NCI-H1417 (cell line): ENCODE measurements around the gene LONP2.
A peak's percentile ranks its signal among the peaks of the same experiment; 100 is the strongest.
"Not testable (repeated sequence)": the region's sequence is repeated elsewhere in the genome, so short reads cannot be mapped to it uniquely, and the experiment has no call there.

ENCODE experiments used
- DNase-seq, 3 experiments: peaks; one replicate each; lab custom pipeline; 2025; lab: John Stamatoyannopoulos, UW

LONP2 gene

DNA sequence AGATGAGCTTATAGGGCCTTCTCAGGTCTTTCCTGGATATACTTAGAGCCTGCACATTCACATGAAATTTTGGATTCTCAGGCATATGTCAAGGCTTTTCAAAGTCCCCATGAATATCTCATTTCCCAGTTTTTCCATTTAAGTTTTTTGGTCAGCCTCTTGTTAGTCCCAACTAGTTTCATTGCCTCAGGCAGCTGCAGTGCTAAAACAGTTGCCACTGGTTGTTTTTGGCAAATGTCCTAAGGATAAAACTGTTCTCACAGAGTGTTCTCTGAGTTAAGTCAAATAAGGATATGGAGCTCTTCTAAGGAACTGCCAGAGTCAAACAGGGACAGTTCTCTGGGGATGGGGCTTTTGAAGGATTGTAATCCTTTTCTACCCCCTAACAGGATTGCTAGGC, 43.1 kb downstream of the LONP2 start:
- DNase-seq, result no peak

DNA sequence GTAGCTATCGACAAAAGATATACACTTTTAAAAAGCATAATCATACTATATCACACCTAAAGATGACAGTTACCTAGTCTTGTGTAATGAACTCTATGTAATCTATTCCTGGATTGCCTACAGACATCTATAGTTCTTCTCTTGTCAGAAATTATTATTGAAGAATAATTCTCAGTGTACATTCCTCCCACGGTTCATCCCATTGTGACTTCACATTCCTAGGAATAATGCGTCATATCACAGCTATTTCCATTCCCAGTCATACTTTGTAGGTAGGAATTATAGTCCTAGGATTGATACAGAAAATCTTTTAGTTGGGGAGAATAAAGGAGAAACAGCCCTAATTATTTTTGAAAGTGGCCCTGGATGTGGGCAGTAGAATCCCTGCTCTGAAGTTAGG, 47.2 kb downstream of the LONP2 start:
- DNase-seq, result no peak

GRCh38 chr16:48291754-48292153, 47.7 kb downstream of the LONP2 start:
- no peak for DNase-seq

DNA sequence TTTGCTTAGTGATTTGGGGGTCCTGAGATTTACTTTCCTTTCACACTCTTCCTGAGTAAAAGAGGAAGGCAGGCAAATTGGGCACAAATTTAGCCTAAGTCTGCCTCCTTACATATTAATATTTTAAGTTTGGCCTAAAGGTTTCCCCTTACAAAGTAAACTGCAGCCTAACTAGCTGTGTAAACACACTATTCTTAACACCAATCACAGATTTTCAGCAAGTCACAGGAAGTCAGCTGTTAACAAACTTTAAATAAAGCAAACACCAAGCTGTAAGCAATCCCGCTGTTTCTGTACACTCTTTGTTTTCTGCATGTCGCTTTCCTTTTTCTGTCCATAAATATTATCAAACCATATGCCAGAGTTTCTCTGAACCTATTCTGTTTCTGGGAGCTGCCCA, 48.4 kb downstream of the LONP2 start:
- peak in 1 of 3 experiments; percentile 20 for DNase-seq

- DNase-seq, result no peak
Observed at GRCh38 chr16:48294724-48295123, 50.6 kb downstream of the LONP2 start.

GRCh38 chr16:48295488-48296281, 51.6 kb downstream of the LONP2 start:
- no peak for DNase-seq

DNA sequence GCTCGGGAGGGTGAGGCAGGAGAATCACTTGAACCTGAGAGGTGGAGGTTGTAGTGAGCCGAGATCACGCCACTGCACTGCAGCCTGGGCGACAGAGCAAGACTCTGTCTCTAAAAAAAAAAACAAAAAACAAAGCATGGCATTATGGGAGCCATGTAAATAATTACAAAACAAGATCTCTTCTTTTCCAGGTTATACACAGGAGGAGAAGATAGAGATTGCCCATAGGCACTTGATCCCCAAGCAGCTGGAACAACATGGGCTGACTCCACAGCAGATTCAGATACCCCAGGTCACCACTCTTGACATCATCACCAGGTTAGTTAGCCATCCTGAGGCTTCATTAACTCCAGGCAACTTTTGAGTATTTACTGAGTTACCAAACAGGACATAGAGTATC, 55.4 kb downstream of the LONP2 start:
- DNase-seq, result no peak

DNA sequence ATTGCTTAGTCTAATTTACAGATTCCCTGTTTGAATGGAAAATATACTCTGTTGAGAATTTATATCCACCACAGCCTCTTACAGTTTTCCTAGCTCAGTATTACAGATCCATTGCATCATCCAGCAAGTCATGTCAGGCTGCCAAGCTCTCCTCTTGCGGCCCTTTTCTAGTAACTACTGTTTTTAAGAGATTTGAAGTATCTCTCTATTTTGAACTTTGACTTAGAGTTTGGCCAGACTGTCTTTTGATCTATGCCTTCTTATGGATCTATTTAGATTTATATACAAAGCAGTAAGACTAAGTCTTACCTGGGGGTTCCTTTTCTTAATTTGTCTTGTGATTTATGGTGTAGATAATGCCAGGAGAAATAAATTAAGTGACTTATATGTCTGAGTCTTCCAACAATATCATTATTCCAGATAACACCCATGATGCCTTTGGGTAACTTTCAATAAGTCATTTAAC, 56.3 kb downstream of the LONP2 start:
- no peak for DNase-seq

GRCh38 chr16:48308535-48308934, 64.4 kb downstream of the LONP2 start:
- DNase-seq, result no peak

DNA sequence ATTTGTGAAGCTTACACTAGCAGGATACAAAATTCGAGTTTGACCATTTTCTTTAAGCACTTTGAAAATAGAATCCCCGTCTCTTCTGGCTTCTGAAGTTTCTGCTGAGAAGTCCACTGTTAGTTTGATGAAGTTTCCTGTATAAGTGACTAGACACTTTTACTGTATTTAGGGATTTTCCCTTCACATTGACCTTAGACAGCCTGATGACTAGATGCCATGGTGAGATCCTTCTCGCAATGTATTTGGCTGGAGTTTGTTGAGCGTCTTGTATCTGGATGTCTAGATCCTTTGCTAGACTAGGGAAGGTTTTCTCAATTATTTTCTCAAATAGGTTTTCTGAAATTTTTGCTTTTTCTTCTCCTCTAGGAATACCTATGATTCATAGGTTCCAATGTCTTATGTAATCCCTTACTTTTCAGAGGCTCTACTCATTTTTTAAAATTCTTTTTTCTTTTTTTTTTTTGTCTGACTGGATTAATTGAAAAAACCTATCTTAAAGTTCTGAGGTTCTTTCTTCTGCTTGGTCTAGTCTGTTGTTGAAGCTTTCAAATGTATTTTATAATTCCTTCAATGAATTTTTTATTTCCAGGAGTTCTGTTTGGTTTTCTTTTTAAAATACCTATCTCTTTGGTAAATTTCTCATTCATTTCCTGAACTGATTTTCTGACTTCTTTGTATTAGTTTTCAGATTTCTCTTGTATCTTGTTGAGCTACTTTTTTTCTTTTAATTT, 67.0 kb downstream of the LONP2 start:
- DNase-seq, result no peak

- not testable (repeated sequence) for DNase-seq
Observed at GRCh38 chr16:48313905-48314304, 69.8 kb downstream of the LONP2 start.

DNA sequence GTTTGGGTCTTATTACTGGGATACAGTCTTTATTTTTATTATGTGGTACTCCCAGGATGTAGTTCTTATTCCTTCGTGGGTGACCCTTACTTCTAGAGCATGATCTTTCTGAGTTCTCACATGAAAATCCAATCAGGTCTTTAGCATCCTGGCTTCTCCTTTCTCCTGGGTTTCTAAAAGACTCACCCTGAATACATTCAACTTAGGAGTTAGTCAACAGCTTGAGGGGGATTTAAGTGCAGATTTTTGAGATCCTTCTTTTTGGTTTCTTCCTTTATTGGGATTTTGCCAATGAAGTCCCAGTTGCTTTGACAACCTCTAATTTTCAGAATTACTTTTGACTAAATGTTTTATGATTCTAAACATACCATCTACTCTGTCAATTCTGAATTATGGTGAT, 72.9 kb downstream of the LONP2 start:
- DNase-seq, result no peak

GRCh38 chr16:48317614-48318315, 73.7 kb downstream of the LONP2 start:
- DNase-seq, result no peak

GRCh38 chr16:48318630-48319029, 74.5 kb downstream of the LONP2 start:
- no peak for DNase-seq

- no peak for DNase-seq
Observed at GRCh38 chr16:48321317-48322036, 77.4 kb downstream of the LONP2 start.

DNA sequence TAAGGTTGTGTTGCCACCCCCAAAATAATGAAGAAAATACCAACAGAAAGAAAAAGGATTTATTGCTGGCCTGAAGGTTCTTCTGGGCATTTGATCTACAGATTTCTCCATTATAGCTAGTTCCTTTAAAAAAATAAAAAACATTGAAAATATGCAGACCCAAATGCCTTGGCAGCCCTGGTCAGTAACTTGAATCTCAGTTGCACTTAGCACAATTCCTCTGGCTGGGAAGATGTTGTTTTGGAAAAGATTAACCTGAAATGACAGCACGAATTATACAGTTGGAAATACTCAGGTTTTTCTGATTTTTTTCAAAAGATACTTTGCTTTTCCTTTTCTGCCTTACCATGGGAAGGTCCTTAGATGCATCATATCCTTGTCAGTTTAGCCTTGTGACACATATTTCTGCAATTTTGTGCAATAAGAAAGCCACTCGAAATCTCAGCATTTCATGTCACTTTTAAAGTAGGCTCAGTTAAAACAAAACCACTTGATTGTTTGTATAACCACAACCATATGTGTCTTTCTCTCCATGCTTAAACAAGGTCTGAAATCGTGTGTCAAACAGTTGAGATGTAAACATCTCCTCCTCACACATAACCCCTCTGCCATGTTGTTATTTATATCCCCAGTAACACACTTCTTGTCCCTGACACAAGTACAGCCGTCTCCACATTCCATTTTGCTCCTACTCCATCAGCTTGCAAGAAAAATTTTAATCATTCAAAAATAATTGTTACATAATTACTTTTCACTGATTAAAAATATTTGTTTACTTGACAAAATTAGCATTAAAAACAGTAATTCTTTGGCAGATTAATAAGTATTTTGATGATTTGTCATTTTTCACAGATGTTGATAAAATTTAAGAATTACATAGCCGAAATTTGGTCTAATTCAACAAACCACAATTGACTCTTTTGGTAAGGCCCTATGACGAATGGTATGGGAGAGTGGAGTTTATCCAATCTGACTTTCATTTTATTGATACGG, 80.0 kb downstream of the LONP2 start:
- no peak for DNase-seq

GRCh38 chr16:48326915-48327314, 82.8 kb downstream of the LONP2 start:
- DNase-seq, result no peak

- no peak for DNase-seq
Observed at GRCh38 chr16:48329138-48329537, 85.0 kb downstream of the LONP2 start.

GRCh38 chr16:48330189-48330840, 86.2 kb downstream of the LONP2 start:
- no peak for DNase-seq

DNA sequence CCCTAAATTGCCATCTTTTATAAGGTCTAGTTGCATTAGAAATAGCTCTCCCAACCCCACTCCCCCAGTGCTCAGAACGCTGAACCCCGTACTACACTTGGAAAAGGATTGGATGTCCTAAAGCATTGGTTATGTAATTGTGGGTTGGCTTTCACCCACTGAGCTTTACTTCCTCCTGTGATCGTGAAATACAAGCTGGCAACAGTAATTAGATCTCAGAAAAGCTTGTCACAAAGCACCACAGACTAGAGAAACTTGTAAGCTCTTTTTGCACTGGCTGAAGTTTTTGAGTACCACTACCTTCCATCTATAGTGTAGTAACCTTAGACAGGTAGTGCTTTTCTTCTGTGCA, 86.7 kb downstream of the LONP2 start:
- no peak for DNase-seq
